DMS 273 (cell line): ENCODE measurements around the gene DPF1.

Source experiments
- DNase-seq: peaks from one replicate; lab custom pipeline; 2025; ENCODE audit not compliant: unreplicated experiment; lab: John Stamatoyannopoulos, UW

DPF1 gene

DNA sequence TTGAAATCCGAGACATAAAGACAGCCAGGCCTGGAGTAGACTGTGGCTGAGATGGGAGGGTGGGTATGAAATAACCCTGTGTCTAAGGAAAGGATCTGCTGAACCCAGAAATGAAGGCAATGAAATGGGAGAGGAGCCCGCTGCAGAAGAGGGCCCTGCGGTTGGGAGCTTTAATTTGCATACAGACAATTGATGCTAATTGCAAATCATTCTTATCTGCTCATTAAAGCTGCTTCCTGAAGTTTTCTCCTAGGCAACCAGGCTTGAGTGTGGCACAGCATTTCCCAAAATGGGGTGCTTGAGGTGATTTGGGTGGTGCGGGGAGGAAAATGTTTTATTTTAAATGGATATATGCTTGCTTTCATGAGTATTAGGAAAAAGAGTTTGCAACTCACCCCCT lies 55.4 kb downstream of the DPF1 start:
- no peak for DNase-seq

DNA sequence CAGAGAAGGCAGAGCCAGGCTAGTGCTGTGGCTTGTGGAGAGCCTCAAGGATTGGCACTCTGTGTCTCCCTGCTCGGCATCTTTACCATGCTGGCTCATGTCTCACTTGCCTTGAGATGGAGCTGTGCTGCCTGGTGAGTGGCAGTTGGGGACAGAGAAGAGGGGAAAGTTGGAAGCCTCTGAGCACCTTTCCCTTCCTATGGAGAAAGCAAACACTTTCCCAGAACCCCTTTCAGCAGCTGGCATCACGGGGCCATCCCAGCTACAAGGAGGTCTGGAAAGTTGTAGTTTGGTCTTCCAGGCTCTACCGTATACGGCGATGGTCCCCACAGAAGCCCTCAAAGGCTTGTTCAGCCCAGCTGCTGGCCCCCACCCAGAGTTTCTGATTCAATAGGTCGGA lies 58.7 kb downstream of the DPF1 start:
- DNase-seq: no peak

DNA sequence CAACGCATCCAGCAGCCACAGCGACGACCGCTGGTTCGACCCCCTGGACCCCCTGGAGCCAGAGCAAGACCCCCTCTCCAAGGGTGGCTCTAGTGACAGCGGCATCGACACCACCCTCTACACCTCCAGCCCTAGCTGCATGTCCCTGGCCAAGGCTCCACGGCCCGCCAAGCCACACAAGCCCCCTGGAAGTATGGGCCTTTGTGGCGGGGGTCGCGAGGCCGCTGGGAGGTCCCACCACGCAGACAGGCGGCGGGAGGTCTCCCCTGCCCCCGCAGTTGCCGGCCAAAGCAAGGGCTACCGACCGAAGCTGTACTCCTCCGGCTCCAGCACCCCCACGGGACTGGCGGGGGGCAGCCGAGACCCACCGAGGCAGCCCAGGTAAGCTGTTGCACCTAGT lies 59.5 kb downstream of the DPF1 start:
- no peak for DNase-seq

DNA sequence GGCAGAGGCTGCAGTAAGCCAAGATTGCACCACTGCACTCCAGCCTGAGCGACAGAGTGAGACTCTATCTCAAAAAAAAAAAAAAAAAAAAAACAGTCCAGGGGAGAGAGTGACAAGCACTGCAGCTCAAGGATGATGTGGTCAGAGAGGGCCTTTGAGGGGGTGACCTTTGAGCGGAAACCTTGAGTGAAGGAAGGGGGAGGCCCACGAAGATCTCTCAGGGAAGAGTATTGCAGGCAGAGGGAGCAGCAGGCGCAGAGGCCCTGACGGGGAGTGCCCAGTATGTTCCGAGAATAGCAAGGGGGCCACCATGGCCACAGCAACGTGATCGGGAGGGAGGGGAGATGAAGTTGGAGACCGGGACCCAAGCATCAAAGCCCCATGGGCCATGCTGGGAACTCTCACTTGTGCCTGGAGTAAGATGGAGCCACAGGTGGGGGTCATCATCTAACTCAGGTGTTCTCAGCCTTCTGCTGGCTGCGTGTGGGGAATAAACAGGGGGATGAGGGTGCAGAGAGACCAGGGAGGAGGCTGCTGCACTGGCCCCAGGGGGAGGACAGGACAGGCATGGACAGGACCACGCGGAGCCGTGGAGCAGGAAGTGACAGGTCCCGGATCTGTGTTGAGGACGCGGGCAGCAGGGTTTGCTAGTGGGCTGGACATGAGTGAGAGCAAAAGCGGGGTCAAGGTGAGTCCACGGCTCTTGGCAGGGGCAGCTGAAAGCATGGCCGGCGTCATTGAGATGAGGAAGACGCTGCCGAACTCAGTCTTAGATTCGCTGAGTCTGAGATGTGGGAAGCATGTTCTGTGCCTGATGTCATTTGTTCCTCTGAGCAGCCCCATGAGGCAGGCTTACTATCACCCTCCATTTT lies 60.4 kb downstream of the DPF1 start:
- no peak for DNase-seq

DNA sequence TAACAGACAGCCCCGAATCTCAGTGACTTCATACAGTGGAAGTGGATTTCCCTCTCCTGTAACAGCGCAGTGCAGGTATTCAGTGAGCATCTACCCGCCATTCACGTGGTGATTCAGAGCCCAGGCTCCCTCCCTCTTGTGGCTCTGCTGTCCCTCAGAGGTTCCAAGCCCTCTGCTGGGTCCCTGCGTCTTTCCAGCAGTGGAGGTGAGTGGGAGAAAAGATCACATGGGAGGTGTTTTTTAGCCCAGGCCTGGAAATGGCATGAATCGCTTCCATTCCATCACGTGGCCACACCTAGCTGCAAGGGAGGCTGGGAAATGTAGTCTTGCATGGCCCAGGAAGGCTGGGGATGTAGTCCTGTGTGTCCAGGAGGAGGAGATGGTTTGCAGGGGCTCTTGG lies 61.4 kb downstream of the DPF1 start:
- no peak for DNase-seq

DNA sequence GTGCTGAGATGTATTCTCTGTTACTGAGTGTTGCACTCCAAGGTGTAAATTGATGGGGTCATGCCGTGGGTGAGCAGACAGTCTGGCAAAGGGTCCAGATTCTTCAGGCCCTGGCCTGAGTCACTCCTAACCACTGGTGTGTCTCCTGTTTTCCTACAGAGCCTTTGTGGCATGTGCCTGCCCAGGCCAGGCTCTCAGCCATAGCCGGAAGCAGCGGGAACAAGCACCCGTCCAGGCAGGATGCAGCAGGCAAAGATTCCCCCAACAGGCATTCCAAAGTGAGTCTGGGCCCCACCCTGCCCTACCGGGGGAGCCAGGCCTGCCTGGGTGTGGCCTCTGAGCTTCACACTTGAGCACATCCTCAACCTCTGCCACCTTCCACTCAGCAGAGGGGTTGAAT lies 61.9 kb downstream of the DPF1 start:
- no peak for DNase-seq
